ENCODE measurements around the gene PIK3R2. TPM values are rescaled to one million over a fixed set of nuclear protein-coding genes. Genes with fewer than 3 reads are reported as not detected.

PIK3R2 gene
- total RNA-seq, 1 donor from 2014 or later, result 43.1 TPM

GRCh38 chr19:18109733-18110608, 43.0 kb upstream of the PIK3R2 start:
- no peaks in the 10 kb centered on the region for H3K9me3 ChIP-seq
- no peaks in the 10 kb centered on the region for H3K36me3 ChIP-seq
- DNase-seq (ENCODE audit: low spot score in 2 of 2), result peak in 1 of 2 donors; percentile 76
- peaks cover 0 to 11% of the 10 kb centered on the region in 2 donors for H3K4me1 ChIP-seq
- intact Hi-C loops (cut with DNase I), result loop anchor here (10.0 kb wide), 2 partner anchors 145 to 305 kb away; partner anchors contain the start of gene SSBP4
- H3K27ac ChIP-seq, result peak overlapping the region; percentile 56 to 68
- no peaks in the 10 kb centered on the region for H3K27me3 ChIP-seq
- no peak for TF ChIP-seq CTCF (IDR thresholded peaks at IDR 0.05)
- peak overlapping the region; percentile 72 to 82 for H3K4me3 ChIP-seq

GRCh38 chr19:18110609-18111232, 42.2 kb upstream of the PIK3R2 start:
- no peak for DNase-seq (ENCODE audit: low spot score in 2 of 2)
- no peak for TF ChIP-seq CTCF (IDR thresholded peaks at IDR 0.05)
- intact Hi-C loops (cut with DNase I), result loop anchor here (10.0 kb wide), 1 partner anchor 144 kb away; a partner anchor contains a TSS

GRCh38 chr19:18112989-18113478, 39.9 kb upstream of the PIK3R2 start:
- intact Hi-C loops (cut with DNase I), result loop anchor here (10.0 kb wide), 1 partner anchor 142 kb away; a partner anchor contains a TSS
- TF ChIP-seq CTCF (IDR thresholded peaks at IDR 0.05), result peak; percentile 70 to 84 (median 78)
- peak; percentile 37 to 87 for DNase-seq (ENCODE audit: low spot score in 2 of 2)

More at GRCh38 chr19:18110609-18111232, 42.2 kb upstream of the PIK3R2 start:
- H3K36me3 ChIP-seq, result no peaks in the 10 kb centered on the region
- H3K9me3 ChIP-seq, result no peaks in the 10 kb centered on the region
- H3K4me3 ChIP-seq, result peak overlapping the region; percentile 72 to 82
- H3K27me3 ChIP-seq, result no peaks in the 10 kb centered on the region
- peaks cover 0 to 11% of the 10 kb centered on the region in 2 donors for H3K4me1 ChIP-seq
- H3K27ac ChIP-seq, result peak overlapping the region in 1 of 2 donors; percentile 68

GRCh38 chr19:18113827-18114226, 39.1 kb upstream of the PIK3R2 start:
- Histone ChIP-seq H3K36me3 (no peaks in the 10 kb centered on the region), H3K27me3 (no peaks in the 10 kb centered on the region), H3K27ac (no peak overlapping the region), H3K4me1 (peaks cover 0 to 24% of the 10 kb centered on the region in 2 donors), H3K9me3 (no peaks in the 10 kb centered on the region), H3K4me3 (no peak overlapping the region)
- no peak for TF ChIP-seq CTCF (IDR thresholded peaks at IDR 0.05)
- intact Hi-C loops (cut with DNase I), result loop anchor here (10.0 kb wide), 1 partner anchor 141 kb away; a partner anchor contains a TSS
- no peak for DNase-seq (ENCODE audit: low spot score in 2 of 2)

More at GRCh38 chr19:18112989-18113478, 39.9 kb upstream of the PIK3R2 start:
- H3K4me1 ChIP-seq, result peaks cover 0 to 17% of the 10 kb centered on the region in 2 donors
- no peaks in the 10 kb centered on the region for H3K27me3 ChIP-seq
- no peak overlapping the region for H3K27ac ChIP-seq
- H3K4me3 ChIP-seq, result no peak overlapping the region
- H3K36me3 ChIP-seq, result no peaks in the 10 kb centered on the region
- no peaks in the 10 kb centered on the region for H3K9me3 ChIP-seq

GRCh38 chr19:18114483-18114882, 38.5 kb upstream of the PIK3R2 start:
- Histone ChIP-seq H3K9me3 (no peaks in the 10 kb centered on the region), H3K4me3 (no peak overlapping the region), H3K4me1 (peaks cover 0 to 23% of the 10 kb centered on the region in 2 donors), H3K36me3 (no peaks in the 10 kb centered on the region), H3K27me3 (no peaks in the 10 kb centered on the region), H3K27ac (no peak overlapping the region)
- intact Hi-C loops (cut with DNase I), result loop anchor here (10.0 kb wide), 1 partner anchor 140 kb away; a partner anchor contains a TSS
- no peak for TF ChIP-seq CTCF (IDR thresholded peaks at IDR 0.05)
- no peak for DNase-seq (ENCODE audit: low spot score in 2 of 2)

Measured in ascending aorta (tissue), 2 donors.